ENCODE results near the gene PAK5.

Gene PAK5

GRCh38 chr20:9517297-9518162 lies 321.3 kb downstream of the PAK5 start:
- DNase-seq (ENCODE audit: low spot score): no peak

DNA sequence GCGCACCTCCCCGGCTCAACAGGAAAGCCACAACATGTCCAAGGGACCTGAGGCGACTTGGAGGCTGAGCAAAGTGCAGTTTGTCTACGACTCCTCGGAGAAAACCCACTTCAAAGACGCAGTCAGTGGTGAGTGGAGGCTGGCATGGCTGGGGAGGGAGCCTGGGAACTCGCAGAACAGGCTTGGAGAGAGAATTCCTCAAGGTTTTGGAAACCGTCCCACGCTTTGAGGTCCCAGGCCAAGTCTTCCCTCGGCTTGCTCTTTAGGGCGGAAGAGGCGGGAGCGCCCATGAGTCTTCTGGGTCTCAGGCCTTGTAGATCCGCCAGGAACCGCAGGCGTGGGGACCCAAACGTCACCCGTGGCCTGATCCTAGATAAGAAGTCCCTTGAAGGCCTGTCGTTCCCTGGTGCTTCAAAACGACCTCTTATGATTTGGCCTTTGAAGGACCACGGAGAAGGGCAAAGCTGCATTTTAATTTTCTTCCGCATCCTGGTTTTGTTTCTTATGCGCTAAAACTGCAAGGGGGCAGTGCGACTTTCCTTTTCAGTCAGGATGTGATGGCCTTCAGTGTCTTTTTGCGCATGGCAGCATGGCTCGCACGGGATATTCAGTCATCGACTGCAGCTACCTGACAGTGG lies 322.5 kb downstream of the PAK5 start:
- no peak for DNase-seq (ENCODE audit: low spot score)

- no peak for DNase-seq (ENCODE audit: low spot score)
Measured at GRCh38 chr20:9515741-9516233, 323.1 kb downstream of the PAK5 start.

DNA sequence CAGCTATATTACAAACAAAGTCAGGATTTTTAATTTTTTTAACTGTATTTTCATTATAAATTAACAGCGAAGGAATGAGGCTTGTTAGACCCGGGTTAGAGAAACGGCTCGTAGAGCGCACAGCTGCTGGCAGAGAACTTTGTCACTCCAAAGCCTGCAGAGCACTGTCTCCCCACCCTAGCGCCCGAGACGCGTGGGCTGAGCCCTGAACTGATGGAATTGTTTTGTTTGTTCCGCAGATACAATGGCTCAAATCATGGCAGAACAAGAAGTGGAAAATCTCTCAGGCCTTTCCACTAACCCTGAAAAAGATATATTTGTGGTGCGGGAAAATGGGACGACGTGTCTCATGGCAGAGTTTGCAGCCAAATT lies 323.7 kb downstream of the PAK5 start:
- DNase-seq (ENCODE audit: low spot score): no peak

DNA sequence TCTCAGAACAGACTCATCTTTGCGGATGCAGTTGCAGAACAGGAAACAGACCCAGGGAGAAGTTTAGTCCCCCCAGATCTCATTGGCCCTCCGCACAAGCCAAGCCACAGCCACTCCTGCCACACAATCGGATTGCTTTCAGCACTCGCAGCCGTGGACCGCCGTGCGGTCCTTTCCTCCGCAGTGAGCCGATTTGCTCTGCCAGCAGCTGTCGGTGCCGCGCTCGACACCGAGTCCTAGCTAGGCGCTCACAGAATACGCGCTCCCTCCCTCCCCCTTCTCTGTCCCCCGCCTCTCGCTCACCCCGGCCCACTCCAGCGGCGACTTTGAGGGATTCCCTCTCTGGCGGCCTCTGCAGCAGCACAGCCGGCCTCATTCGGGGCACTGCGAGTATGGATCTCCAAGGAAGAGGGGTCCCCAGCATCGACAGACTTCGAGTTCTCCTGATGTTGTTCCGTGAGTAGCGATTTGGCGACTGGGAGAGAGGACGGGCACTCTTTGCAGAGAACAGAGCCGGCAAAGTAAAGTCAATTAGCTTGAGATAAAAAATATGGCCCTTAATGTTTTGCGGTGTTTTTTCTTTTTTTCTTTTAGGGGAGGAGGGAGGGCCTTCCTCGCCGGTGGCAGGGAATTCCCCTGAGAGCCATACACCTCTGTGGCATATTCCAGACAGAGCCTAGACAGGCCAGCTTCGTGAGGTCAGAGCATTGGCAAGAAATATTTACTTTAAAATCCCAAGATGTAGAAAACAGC lies 324.2 kb downstream of the PAK5 start, which contains the start of gene LAMP5:
Gene LAMP5 (plus strand): TSS at position 130 of the 753 bp plus-strand sequence. CDS start 263 bp downstream, at position 393.
- DNase-seq (ENCODE audit: low spot score): no peak

DNA sequence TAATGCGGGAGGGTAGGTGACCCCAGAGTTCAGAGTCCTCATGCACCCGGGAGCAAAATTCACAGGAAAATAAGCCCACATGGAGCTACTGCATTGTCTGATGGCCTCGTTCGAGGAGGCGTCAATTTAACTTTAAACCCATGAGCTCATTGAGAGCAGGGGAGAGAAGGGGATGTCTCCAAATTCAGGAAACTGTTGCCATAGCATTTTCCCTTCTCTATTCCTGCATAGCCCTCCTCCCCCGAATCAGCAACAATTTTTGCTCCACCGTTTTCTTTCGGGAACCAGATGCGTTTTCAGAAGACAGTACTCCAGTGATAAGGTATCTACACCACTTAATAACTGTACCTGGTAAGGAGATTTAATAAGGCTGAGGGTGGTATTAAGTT lies 324.8 kb downstream of the PAK5 start:
- no peak for DNase-seq (ENCODE audit: low spot score)

DNA sequence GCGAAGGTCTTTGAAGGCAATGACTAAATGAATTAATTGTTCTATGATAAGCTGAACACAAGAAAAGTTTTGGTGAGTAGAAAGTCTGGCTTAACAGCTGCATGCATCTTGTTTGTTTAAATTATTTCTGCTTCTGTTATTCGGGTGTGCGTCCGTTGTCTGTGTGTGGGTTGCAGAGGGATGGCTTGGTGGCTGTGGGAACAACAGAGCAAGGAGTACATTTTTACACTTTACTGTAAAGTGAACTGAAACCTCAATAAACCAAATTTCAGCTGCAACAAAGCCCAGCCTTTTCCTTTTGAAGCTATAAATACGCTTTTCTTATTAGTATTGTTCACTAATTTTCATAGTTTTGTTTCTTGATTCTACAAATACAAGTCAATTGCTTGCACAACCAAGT lies 328.0 kb downstream of the PAK5 start:
- DNase-seq (ENCODE audit: low spot score): no peak

DNA sequence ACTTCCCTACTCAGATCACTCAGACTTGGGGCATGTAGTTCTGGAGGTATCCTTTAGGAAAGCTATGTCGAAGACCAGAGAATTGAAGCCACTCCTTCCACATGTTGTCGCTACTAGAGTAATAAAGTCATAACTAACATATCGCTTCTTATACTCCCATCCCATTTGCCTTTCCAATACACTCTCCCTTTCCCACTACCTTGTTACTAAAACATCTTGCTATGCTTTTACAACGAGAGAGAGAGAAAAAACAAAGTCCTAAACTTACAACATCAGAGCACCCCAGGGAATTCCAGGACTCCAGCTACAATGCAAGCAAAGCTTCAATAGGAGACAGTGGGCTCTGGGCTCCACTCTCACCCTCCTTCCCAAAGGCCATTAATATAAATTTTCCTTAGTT lies 329.6 kb downstream of the PAK5 start:
- no peak for DNase-seq (ENCODE audit: low spot score)

- no peak for DNase-seq (ENCODE audit: low spot score)
Measured at GRCh38 chr20:9508696-9509178, 330.1 kb downstream of the PAK5 start.

DNA sequence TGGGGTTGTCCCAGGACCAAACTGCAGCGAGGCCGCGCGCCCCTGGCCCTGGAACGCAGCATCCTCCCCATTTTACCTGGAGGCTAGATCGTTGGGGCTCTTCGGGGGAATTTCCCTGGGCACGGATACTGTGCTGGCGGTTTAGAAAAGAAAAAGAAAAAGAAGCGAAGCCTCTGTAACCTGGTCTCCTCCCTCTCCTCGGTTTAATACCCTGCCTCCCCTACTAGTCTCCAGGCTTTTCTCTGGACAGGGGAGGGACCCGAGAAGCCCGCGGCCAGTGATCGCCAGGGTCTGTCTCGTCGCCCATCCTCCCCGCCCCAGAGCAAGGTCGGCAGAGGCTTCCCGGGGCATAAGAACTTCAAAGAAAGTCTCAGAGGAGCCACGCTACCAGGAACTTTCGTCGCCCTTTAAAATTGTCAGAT lies 330.6 kb downstream of the PAK5 start:
- no peak for DNase-seq (ENCODE audit: low spot score)

DNA sequence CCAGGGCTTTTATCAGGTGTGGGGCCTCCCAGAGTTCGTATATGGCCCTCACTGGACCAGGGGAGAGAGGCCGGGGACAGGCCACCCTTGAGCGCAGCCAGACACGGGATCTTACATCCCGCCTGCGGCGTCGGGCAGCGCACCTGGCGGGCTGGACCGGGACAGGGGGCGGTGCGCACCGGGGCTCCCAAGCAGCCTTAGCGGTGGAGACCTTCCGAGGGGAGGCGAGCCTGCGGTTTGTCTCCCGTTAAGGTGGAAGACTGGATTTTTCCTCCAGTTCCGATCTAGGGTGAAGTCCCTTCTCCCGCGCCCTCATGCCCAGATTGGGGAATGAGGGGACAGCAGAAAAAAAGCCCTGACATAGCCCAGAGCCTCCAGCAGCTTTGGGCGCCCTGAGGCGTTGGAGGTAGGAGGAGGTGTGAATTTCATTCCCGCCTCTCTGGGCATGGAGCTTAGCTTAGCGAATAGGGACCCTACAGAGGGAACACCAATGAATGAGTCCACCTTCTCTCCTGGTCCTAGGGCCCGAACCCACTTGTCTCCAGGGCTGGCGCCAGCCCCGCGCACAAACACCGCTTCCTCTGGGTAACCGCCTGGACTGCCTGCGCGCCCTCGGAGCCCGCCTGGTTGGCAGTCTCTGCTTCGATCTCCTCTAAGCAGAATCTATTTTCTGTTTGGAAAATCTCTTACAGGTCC lies 331.2 kb downstream of the PAK5 start:
- DNase-seq (ENCODE audit: low spot score): no peak

DNA sequence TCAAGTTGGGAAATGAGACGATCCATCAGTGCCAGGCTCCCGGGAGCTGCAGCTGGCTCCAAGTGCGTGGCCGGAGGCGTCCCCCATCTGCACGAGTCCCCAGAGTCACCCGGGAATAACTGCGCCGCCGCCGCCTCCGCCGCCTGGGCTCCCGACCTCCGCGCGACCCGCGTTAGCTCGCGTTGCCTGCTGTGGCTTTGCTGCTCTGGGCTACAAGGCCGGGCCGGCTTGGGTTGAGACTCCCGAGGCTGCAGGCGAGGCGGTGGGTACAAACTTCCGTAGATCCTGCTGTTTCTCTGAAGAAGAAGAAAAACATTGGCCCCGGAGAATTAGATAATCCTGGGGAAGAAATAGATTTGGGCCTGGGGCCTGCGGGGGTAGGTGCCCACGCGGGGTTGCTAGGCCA lies 331.9 kb downstream of the PAK5 start:
- DNase-seq (ENCODE audit: low spot score): no peak

GRCh38 chr20:9506280-9506821 lies 332.5 kb downstream of the PAK5 start:
- no peak for DNase-seq (ENCODE audit: low spot score)

DNA sequence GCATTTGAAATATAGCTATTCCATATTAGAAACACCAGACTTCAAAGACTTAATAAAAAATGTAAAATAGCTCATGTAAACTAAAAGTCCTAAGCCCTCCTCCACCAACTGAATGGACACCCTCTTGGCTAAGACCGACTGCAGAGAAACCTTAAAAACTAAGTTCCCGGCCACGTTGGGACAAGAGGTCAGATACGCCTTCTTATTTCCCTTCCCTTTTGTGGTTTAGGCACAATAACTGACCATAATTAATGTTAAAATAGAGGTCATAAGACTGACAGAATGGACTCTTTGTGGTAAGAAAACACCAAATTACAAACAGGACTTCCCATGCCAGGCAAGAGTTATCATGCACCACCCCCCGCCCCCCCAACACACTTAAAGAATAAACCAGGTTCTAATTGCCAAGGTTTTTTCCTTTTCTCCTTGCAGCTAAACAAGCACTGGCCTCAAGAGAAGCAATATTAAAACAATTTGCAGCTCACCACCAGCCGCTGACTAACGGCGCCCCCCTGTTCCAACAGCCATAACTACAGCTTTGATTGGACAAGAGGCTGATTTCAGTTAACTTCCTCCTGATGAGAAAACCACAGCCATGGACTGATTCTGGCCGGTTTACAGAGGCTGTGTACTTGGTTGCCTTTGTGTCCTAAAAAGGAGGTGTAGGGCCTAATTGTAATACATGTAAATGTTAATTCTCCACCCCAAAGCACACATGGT lies 335.2 kb downstream of the PAK5 start:
- DNase-seq (ENCODE audit: low spot score): peak; percentile 47

DNA sequence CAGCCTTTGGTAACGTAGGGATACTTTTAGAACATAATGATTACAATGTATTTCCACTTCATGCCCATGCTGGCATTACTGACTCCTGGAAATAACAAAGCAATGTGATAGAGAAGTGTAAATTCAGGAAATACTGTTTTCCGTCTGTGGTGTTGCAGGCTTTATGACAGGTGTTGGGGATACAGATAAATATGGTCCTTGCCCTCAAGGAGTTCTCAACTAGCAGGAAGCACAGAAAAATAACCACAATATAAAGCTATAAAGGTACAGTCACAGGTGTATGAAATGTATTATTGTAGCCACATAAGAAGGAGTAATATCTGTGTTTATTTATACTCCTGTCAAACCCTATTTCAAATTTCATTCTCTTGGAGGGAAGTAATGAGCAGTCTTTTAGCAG lies 337.4 kb downstream of the PAK5 start:
- no peak for DNase-seq (ENCODE audit: low spot score)

- no peak for DNase-seq (ENCODE audit: low spot score)
Measured at GRCh38 chr20:9500121-9500520, 338.8 kb downstream of the PAK5 start.

- DNase-seq (ENCODE audit: low spot score): no peak
Measured at GRCh38 chr20:9499126-9499899, 339.6 kb downstream of the PAK5 start.

DNA sequence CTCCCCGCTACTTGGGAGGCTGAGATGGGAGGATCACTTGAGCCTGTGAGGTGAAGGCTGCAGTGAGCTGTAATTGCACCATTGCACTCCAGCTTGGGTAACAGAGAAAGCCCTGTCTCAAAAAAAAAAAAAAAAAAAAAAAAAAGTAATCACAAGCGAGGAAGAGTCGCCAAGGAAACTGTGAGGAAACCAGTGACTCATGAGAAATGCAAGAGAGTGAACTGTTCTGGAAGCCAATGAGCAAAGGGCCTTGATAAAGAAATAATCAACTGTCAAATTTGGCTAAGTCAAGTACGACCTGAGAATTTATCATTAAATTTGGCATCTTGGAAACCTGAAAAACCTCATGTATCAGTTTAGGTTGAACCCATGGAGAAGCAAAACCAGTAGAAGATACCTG lies 340.6 kb downstream of the PAK5 start:
- DNase-seq (ENCODE audit: low spot score): peak; percentile 53

GRCh38 chr20:9496155-9496554 lies 342.7 kb downstream of the PAK5 start:
- DNase-seq (ENCODE audit: low spot score): no peak

- DNase-seq (ENCODE audit: low spot score): no peak
Measured at GRCh38 chr20:9495701-9496100, 343.2 kb downstream of the PAK5 start.

Measured in COLO829 (cell line).